Activated naive CD4-positive, alpha-beta T cell treated with anti-CD3 and anti-CD28 coated beads, Interleukin-2, amount 10 ng/mL, durations not matched to agents 7 days and 5 days (primary cell): Measurements from ENCODE around the gene VWF.

ENCODE experiments used
- CTCF ChIA-PET: fragments of 350-600 bp; sonication (Branson Sonifier 250); formaldehyde crosslinking; loops from one replicate; lab custom pipeline; 2021; ENCODE audit warnings: antibody characterized with exemption; lab: Charles Lee
- DNase-seq: peaks from one replicate; pipeline ENCODE4 v3.0.0-alpha.2; 2020
- H3K27ac Mint-ChIP-seq: one replicate; pipeline ENCODE4 v1.8.0; 2021; ENCODE audit warnings: mild to moderate bottlenecking, moderate library complexity, mixed read lengths
- H3K27me3 Mint-ChIP-seq: one replicate; pipeline ENCODE4 v1.8.0; 2021; ENCODE audit warnings: mild to moderate bottlenecking, mixed read lengths
- H3K36me3 Mint-ChIP-seq: one replicate; pipeline ENCODE4 v1.8.0; 2021; ENCODE audit warnings: mixed read lengths
- H3K4me1 Mint-ChIP-seq: one replicate; pipeline ENCODE4 v1.8.0; 2021; ENCODE audit warnings: mixed read lengths
- H3K4me3 Mint-ChIP-seq: one replicate; pipeline ENCODE4 v1.8.0; 2021; ENCODE audit warnings: mild to moderate bottlenecking, moderate library complexity, mixed read lengths
- H3K9me3 Mint-ChIP-seq: one replicate; pipeline ENCODE4 v1.8.0; 2021; ENCODE audit warnings: mixed read lengths

VWF gene

DNA sequence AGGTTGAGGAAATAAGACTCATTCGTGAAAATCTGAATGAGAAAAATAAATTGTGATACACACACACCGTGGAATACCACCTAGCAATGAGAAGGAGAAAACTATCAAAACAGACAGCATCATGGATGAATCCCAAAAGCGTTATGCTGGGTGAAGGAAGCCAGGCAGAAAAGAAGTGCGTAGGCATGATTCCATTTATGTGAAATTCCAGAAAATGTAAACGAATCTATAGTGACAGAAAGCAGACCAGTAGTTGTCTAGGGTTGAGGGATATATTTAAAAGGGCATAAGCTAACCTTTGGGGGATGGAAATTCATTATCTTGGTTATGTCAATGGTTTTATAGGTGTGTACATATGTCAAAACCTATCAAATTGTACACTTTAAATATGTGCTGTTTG, 136.9 kb downstream of the VWF start:
- H3K36me3 Mint-ChIP-seq, result no peaks in the 10 kb centered on the region
- peaks cover 10% of the 10 kb centered on the region for H3K27me3 Mint-ChIP-seq
- H3K4me3 Mint-ChIP-seq, result no peak overlapping the region
- no peaks in the 10 kb centered on the region for H3K9me3 Mint-ChIP-seq
- CTCF ChIA-PET, result interaction anchor here (0.6 to 6.1 kb wide), 12 partner anchors 10 to 298 kb away, joined by 3 to 153 read pairs (median 6); no protein-coding TSS in a partner anchor
- H3K27ac Mint-ChIP-seq, result no peak overlapping the region
- no peak for DNase-seq
- no peaks in the 10 kb centered on the region for H3K4me1 Mint-ChIP-seq

- Mint-ChIP-seq H3K27ac (no peak overlapping the region), H3K4me1 (no peaks in the 10 kb centered on the region), H3K27me3 (peaks cover 5% of the 10 kb centered on the region), H3K4me3 (no peak overlapping the region), H3K9me3 (no peaks in the 10 kb centered on the region), H3K36me3 (no peaks in the 10 kb centered on the region)
- no peak for DNase-seq
- CTCF ChIA-PET, result interaction anchor here (2.1 kb wide), 1 partner anchor 53 kb away, joined by 16 read pairs; no protein-coding TSS in a partner anchor
These were observed 139.0 kb downstream of the VWF start for GRCh38 chr12:5985471-5985870.

- H3K4me1 Mint-ChIP-seq, result no peaks in the 10 kb centered on the region
These were observed 139.6 kb downstream of the VWF start for GRCh38 chr12:5984873-5985272.

DNA sequence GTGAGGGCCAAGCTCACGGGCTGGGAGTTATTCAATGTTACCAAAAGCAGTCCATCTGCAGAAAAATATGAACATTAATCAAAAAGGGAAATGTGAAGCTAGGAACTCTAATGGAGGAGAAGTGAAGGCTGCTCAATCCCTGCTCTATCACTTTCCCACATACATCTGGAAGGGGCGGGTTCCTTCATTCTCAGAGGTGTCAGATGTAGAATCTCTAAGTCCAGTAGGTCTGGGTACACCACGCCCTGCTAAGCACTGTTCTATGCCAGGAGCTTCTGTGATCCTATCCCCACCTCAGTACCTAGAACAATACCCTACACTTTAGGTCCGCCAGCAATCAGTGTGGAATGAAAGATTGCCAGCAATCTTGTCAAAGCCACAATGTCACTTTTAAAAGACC, 142.4 kb downstream of the VWF start:
- CTCF ChIA-PET, result interaction anchor here (0.8 to 3.3 kb wide), 3 partner anchors 7 to 56 kb away, joined by 3 to 15 read pairs (median 14); no protein-coding TSS in a partner anchor
- Mint-ChIP-seq H3K4me3 (no peak overlapping the region), H3K9me3 (no peaks in the 10 kb centered on the region), H3K4me1 (no peaks in the 10 kb centered on the region), H3K27ac (no peak overlapping the region), H3K36me3 (no peaks in the 10 kb centered on the region), H3K27me3 (no peaks in the 10 kb centered on the region)
- no peak for DNase-seq

More at GRCh38 chr12:5984873-5985272, 139.6 kb downstream of the VWF start:
- Mint-ChIP-seq H3K27me3 (peaks cover 5% of the 10 kb centered on the region), H3K36me3 (no peaks in the 10 kb centered on the region), H3K9me3 (no peaks in the 10 kb centered on the region), H3K27ac (no peak overlapping the region), H3K4me3 (no peak overlapping the region)
- CTCF ChIA-PET, result interaction anchor here (2.1 kb wide), 1 partner anchor 53 kb away, joined by 16 read pairs; no protein-coding TSS in a partner anchor
- no peak for DNase-seq

GRCh38 chr12:5977556-5977955, 146.9 kb downstream of the VWF start:
- Mint-ChIP-seq H3K9me3 (no peaks in the 10 kb centered on the region), H3K4me3 (no peak overlapping the region), H3K4me1 (no peaks in the 10 kb centered on the region), H3K27me3 (peaks cover 11% of the 10 kb centered on the region), H3K27ac (no peak overlapping the region), H3K36me3 (no peaks in the 10 kb centered on the region)
- CTCF ChIA-PET, result interaction anchor here (0.8 kb wide), 1 partner anchor 12 kb away, joined by 3 read pairs; no protein-coding TSS in a partner anchor
- no peak for DNase-seq

DNA sequence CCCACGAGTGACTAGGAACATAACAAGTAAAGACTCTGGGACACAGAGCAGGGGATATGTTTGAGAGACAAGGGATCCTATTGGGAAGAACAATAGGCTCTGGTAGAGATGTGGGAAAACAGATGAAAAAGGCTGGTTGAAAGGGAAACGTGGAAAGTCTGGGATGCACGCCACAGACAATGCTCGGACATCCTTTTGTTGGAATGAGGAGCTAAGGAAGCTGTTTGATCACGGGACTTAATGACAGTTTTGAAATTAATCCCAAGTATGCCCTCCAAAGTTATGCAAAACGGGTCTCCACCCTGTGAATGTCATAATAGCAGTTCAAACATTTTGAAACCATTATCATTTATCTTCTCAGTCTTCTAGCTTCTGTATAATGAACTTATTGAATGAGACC, 147.8 kb downstream of the VWF start:
- H3K27ac Mint-ChIP-seq, result no peak overlapping the region
- no peak for DNase-seq
- no peaks in the 10 kb centered on the region for H3K4me1 Mint-ChIP-seq
- H3K36me3 Mint-ChIP-seq, result no peaks in the 10 kb centered on the region
- CTCF ChIA-PET, result interaction anchor here (0.8 kb wide), 1 partner anchor 13 kb away, joined by 3 read pairs; no protein-coding TSS in a partner anchor
- no peak overlapping the region for H3K4me3 Mint-ChIP-seq
- peaks cover 11% of the 10 kb centered on the region for H3K27me3 Mint-ChIP-seq
- H3K9me3 Mint-ChIP-seq, result no peaks in the 10 kb centered on the region

DNA sequence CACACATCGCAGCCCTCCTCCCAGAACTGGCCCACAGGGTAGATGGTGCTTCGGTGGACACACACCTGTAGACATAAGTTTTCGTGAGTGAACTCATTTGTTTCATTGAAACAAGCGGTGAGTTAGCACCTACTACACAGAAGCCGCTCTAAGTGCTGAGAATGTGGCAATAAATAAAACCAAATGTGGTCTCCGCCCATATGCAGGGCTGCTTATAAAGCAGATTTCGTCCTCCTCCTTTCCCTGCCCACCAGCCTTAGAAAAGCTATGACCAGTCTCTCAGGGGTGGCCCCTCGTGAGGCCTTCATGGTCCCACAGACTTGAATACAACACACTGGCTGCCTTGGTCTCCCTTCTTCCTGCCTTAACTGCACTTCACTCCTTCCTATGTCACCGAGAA, 148.3 kb downstream of the VWF start:
- H3K4me3 Mint-ChIP-seq, result no peak overlapping the region
- H3K9me3 Mint-ChIP-seq, result no peaks in the 10 kb centered on the region
- no peak overlapping the region for H3K27ac Mint-ChIP-seq
- DNase-seq, result no peak
- CTCF ChIA-PET, result no interaction called here
- H3K27me3 Mint-ChIP-seq, result peaks cover 11% of the 10 kb centered on the region
- H3K36me3 Mint-ChIP-seq, result no peaks in the 10 kb centered on the region
- H3K4me1 Mint-ChIP-seq, result no peaks in the 10 kb centered on the region

DNA sequence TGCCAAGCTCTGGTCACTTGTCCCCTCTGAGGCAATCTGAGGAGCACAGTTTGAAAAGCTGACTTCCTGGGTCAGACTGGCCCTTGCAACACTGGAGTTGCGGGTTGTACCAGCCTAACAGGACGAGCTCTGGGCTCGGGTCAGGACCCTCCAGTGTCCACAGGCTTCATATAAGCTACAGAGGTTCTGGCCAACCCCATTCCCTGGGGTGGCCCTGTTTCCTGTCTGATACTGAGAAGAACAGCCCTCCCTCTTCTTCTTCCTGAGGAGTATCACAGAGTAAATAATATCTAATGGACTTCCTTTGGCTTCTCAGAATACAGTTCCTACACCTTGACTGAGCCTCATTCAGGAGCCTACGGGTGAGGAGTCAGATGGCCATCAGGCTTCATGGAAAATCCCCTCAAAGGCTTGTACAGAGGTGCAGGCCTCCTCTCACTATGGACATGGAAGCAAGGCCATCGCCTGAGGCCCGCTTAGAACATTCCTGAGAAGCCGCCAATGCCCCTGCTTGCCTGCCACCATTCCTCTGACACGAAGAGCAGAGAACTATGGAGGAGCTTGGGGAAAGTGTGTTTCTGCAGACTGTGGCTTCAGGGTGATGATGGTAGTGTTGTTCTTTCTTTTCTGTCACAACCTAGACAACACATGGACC, 150.9 kb downstream of the VWF start:
- no peaks in the 10 kb centered on the region for H3K4me1 Mint-ChIP-seq
- CTCF ChIA-PET, result no interaction called here
- H3K4me3 Mint-ChIP-seq, result no peak overlapping the region
- DNase-seq, result no peak
- H3K9me3 Mint-ChIP-seq, result no peaks in the 10 kb centered on the region
- peaks cover 21% of the 10 kb centered on the region for H3K27me3 Mint-ChIP-seq
- no peaks in the 10 kb centered on the region for H3K36me3 Mint-ChIP-seq
- H3K27ac Mint-ChIP-seq, result no peak overlapping the region

DNA sequence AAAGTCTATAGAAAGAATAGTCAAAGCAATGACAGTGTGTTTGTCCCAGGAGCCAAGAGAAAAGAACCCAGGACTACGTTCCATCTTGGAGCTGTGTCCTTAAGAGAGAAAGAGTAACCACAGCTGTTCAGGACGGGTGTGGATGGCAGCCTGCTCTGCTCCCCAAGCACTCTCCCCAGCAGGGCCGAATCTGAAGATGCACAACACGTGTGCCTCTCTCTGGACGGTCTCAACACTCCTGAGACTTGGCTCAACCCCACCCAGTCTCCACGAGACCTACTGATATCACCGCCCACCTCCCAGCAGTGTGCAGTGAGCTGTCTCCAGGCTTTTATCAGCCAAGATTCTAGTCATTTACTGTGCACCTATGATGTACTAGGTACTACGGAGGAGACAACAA, 152.1 kb downstream of the VWF start:
- H3K27me3 Mint-ChIP-seq, result peaks cover 21% of the 10 kb centered on the region
- no peaks in the 10 kb centered on the region for H3K36me3 Mint-ChIP-seq
- H3K4me3 Mint-ChIP-seq, result no peak overlapping the region
- CTCF ChIA-PET, result no interaction called here
- H3K9me3 Mint-ChIP-seq, result no peaks in the 10 kb centered on the region
- H3K4me1 Mint-ChIP-seq, result no peaks in the 10 kb centered on the region
- no peak for DNase-seq
- no peak overlapping the region for H3K27ac Mint-ChIP-seq

DNA sequence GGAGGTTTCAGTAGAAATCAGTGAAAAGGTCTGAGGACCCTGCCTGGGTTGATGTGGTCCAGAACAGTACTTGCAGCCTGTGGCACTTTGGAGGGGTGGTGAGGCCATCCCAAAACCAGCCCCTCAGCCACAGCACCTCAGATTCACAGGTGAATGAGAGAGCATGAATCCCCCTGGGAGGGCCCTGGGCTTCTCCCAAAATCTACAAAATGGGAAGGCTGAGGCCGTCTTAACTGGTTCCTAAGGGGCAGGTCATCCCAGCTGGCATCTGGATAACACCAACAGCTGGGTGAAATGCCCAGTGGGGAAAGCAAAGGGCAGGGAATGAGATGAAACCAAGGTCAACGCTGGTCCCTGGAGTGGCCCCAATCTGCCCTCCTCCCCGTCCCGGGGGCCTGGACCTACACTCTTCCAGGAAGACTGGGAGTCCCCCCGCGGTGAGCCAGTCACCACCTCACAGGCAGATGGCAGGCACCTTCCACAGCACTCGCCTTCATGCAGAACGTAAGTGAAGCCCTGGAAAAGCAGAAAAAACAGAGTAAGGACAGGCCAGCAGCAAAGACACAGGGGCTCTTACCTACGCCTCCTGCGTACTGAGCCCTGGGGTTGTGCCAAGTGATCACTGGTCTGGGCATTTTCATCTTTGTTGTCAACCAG, 153.1 kb downstream of the VWF start:
- Mint-ChIP-seq H3K4me1 (no peaks in the 10 kb centered on the region), H3K27me3 (peaks cover 16% of the 10 kb centered on the region), H3K27ac (no peak overlapping the region), H3K4me3 (no peak overlapping the region), H3K36me3 (no peaks in the 10 kb centered on the region), H3K9me3 (no peaks in the 10 kb centered on the region)
- CTCF ChIA-PET, result interaction anchor here (1.3 kb wide), 1 partner anchor 17 kb away, joined by 4 read pairs; no protein-coding TSS in a partner anchor
- DNase-seq, result no peak

DNA sequence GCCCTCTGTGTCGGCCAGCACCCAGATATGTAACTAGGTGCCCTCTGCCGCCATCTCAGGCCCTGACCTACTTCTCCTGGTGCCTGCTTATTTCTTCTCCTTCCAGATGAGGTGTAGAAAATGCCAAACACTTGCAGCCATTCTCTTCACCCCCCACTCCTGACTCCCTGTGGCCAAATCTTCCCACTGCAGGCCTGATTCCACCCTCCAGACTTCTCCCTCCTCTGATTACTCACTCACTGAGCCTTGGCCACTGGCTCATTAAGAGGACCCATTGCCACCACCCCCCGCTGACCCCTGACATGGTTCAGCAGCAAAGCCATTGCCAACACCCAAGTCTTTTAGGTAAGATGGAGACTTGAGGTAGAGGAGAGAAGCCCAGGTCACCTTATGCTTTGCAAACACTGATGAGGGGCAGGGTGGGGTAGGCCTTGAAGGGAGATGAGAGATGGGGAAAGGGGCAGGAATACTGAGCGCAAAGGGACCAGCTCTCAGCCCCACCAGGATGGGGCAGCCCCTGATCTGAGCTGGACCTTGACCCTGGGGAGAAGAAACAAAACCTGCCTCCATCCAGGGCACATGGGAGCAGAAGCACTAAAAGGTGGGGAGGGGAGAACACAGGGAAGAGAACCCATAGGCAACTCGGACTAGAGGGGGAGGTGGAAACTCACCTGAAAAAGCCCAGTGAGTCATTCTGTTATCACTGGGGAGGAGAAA, 154.3 kb downstream of the VWF start:
- CTCF ChIA-PET, result no interaction called here
- no peak overlapping the region for H3K4me3 Mint-ChIP-seq
- H3K9me3 Mint-ChIP-seq, result no peaks in the 10 kb centered on the region
- no peaks in the 10 kb centered on the region for H3K36me3 Mint-ChIP-seq
- no peak for DNase-seq
- H3K27me3 Mint-ChIP-seq, result peaks cover 20% of the 10 kb centered on the region
- H3K4me1 Mint-ChIP-seq, result no peaks in the 10 kb centered on the region
- no peak overlapping the region for H3K27ac Mint-ChIP-seq

- DNase-seq, result no peak
- Mint-ChIP-seq H3K27ac (no peak overlapping the region), H3K36me3 (no peaks in the 10 kb centered on the region), H3K27me3 (peaks cover 25% of the 10 kb centered on the region), H3K4me1 (no peaks in the 10 kb centered on the region), H3K9me3 (no peaks in the 10 kb centered on the region), H3K4me3 (no peak overlapping the region)
- CTCF ChIA-PET, result interaction anchor here (1.1 kb wide), 1 partner anchor 20 kb away, joined by 4 read pairs; no protein-coding TSS in a partner anchor
These were observed 155.1 kb downstream of the VWF start for GRCh38 chr12:5969156-5969973.

- CTCF ChIA-PET, result interaction anchor here (1.6 to 1.8 kb wide), 2 partner anchors 20 to 70 kb away, joined by 6 to 7 read pairs; no protein-coding TSS in a partner anchor
- no peaks in the 10 kb centered on the region for H3K9me3 Mint-ChIP-seq
- H3K4me1 Mint-ChIP-seq, result no peaks in the 10 kb centered on the region
- no peaks in the 10 kb centered on the region for H3K36me3 Mint-ChIP-seq
- no peak overlapping the region for H3K4me3 Mint-ChIP-seq
- peaks cover 29% of the 10 kb centered on the region for H3K27me3 Mint-ChIP-seq
- no peak overlapping the region for H3K27ac Mint-ChIP-seq
- no peak for DNase-seq
These were observed 156.6 kb downstream of the VWF start for GRCh38 chr12:5967645-5968415.
